AG10803 (cell line): ENCODE data around the gene TSHZ1.
A peak's percentile ranks its signal among the peaks of the same experiment; 100 is the strongest.

Experiments used
- DNase-seq: peaks from one replicate; pipeline ENCODE4 v3.0.0; 2010; ENCODE audit warnings: low read depth
- H3K4me3 ChIP-seq: 2 replicates; pipeline ENCODE4 v1.5.1; 2011; ENCODE audit warnings: mild to moderate bottlenecking, low read length, control low read depth
- TF ChIP-seq, protein P1 (sequence below): conservative IDR thresholded peaks from 2 replicates; pipeline ENCODE4 v1.5.1; 2011; ENCODE audit warnings: mild to moderate bottlenecking, low read length, control low read depth, inconsistent platforms

TSHZ1 gene

DNA sequence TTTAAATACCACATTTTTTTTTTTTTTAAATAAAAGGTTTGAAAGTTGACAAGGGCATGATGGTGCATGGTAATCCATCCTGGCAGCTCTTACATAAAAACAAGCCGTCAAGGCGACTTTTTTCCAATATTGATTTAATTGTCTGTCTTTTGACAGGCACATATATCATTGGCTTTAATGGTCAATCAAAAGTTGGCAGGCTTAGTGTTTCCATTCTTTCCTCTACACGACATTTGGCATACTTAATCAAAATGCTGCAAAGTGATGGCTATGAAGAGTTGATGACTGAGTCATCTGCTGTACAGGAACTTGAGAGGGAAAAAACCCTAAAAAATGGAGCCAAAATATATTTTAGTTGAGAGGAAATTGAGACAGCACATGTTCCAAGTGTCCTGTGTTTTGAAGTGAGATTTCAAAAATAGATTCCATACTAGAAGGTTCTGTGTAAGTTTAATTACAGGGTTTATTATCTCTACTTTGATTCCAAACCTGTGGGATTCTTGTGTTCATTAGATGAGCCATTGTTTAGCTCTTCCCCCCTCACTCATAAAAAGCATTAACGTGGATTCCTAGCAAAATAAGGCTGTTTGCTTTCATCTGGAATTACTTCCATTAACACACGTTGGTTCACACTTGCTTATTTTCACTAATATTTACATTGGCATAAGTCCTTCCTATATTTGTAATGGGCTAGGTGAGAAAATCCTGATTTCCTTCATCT is 3.2 kb downstream of the TSHZ1 start:
- TF ChIP-seq, protein P1, sequence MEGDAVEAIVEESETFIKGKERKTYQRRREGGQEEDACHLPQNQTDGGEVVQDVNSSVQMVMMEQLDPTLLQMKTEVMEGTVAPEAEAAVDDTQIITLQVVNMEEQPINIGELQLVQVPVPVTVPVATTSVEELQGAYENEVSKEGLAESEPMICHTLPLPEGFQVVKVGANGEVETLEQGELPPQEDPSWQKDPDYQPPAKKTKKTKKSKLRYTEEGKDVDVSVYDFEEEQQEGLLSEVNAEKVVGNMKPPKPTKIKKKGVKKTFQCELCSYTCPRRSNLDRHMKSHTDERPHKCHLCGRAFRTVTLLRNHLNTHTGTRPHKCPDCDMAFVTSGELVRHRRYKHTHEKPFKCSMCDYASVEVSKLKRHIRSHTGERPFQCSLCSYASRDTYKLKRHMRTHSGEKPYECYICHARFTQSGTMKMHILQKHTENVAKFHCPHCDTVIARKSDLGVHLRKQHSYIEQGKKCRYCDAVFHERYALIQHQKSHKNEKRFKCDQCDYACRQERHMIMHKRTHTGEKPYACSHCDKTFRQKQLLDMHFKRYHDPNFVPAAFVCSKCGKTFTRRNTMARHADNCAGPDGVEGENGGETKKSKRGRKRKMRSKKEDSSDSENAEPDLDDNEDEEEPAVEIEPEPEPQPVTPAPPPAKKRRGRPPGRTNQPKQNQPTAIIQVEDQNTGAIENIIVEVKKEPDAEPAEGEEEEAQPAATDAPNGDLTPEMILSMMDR: no peak
- peak overlapping the region; percentile 76 for H3K4me3 ChIP-seq
- peak; percentile 79 for DNase-seq

DNA sequence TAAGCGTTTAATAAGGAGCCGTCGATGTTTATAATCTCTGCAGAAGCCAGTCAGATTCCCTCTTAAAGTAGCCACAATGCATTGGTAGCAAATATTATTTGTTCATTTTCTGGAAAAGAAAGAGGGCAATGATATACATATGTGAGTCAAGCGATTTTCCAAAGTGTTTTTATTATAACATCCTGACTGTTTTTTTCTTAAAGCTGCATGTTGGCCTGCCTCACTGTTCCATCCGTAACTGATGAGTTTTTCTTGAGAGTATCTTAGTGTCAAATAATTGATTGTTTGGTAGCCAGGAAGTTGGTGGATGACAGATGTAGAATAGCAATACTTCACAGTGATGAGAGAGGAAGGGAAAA is 3.7 kb downstream of the TSHZ1 start:
- peak overlapping the region; percentile 24 for H3K4me3 ChIP-seq
- DNase-seq: no peak
- TF ChIP-seq, protein P1: no peak

DNA sequence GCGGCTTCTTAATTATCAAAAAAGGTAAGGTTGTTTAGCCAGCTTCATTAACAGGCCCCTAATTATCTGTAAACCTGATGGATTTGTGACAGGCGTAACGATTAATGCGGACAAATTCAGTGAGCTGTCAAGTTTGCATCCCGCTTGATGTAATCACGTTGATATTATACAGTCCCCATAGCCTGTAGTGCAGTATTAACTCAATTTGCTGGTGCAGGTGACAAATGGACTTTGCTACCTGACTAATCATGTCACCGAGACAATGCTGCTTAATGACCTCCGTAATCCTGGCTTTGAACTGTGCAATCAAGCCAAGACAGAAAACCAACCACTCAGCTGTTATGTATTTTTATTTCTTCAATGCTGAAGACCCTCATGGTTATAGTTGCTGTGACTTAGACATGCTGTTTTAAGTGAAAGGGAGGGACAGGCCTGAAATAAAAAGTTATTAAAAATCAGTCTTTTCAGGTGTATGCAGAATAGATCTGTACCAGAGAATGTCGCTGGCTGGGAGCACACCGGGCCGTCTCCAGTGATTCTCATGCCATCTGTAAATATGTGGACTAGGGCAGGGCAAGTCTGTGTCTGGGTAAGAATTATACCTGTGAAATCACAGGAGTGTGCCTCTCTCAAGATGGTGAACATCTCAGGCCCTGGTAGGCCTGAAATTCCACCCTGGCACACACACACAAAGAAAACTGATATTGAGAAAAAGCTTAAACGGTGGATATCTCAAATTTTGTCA is 4.3 kb downstream of the TSHZ1 start:
- H3K4me3 ChIP-seq: no peak overlapping the region
- DNase-seq: no peak
- TF ChIP-seq, protein P1: no peak

GRCh38 chr18:75215663-75216062 is 5.1 kb downstream of the TSHZ1 start:
- DNase-seq: no peak
- TF ChIP-seq, protein P1: no peak
- H3K4me3 ChIP-seq: no peak overlapping the region

DNA sequence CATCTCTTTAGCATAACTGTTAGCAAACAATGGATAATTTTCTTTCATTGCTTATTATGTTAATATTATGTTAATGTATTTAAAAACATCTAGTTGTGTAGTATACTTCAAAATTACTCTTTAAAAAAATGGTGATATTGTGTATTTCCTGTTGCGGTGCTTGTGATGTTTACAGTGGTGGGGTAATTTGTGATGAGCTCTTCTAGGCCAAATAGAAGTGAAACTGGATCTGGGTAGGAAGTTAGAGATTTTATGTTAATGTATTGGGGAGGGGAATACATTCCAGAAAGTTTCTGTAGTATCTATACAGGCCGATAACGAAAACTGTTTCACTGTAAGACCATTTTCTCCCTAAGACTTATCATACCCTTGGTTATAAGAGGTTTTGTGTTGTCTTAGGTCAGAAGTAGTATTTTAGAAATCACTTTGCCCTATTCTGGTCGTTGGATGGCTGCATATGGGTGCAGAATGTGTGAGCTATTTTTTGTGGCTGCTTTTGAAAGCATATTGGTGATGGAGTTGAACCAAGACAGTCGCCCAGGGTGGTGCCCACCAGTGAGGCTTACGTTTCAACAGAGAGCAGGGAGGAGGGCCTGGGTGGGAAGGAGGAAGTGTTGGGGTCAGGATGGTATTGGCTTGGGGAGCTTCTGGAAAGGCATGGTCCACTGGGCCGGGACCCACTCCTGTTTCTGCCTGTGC is 5.8 kb downstream of the TSHZ1 start:
- no peak for DNase-seq
- TF ChIP-seq, protein P1: no peak
- no peak overlapping the region for H3K4me3 ChIP-seq

- H3K4me3 ChIP-seq: no peak overlapping the region
- TF ChIP-seq, protein P1: no peak
These were observed 6.5 kb downstream of the TSHZ1 start for GRCh38 chr18:75216911-75217689.

More at GRCh38 chr18:75216911-75217689, 6.5 kb downstream of the TSHZ1 start:
- no peak for DNase-seq
